ENCODE results near the gene BTG4.

GRCh38 chr11:111540114-111540936 is 28.1 kb upstream of the BTG4 start, which contains the start of gene LAYN:
- peak; percentile 87 for TF ChIP-seq MAX (IDR thresholded peaks at IDR 0.05)
- TF ChIP-seq, protein P1, sequence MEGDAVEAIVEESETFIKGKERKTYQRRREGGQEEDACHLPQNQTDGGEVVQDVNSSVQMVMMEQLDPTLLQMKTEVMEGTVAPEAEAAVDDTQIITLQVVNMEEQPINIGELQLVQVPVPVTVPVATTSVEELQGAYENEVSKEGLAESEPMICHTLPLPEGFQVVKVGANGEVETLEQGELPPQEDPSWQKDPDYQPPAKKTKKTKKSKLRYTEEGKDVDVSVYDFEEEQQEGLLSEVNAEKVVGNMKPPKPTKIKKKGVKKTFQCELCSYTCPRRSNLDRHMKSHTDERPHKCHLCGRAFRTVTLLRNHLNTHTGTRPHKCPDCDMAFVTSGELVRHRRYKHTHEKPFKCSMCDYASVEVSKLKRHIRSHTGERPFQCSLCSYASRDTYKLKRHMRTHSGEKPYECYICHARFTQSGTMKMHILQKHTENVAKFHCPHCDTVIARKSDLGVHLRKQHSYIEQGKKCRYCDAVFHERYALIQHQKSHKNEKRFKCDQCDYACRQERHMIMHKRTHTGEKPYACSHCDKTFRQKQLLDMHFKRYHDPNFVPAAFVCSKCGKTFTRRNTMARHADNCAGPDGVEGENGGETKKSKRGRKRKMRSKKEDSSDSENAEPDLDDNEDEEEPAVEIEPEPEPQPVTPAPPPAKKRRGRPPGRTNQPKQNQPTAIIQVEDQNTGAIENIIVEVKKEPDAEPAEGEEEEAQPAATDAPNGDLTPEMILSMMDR (IDR thresholded peaks at IDR 0.05; ENCODE audit: control extremely low read depth in 1 of 3, insufficient read depth in 1 of 3, low read depth in 1 of 3, low read length in 3 of 3) = no peak
- no peak for TF ChIP-seq TEAD4 (IDR thresholded peaks at IDR 0.05; ENCODE audit: low read depth, low read length)
- TF ChIP-seq TAF1 (IDR thresholded peaks at IDR 0.05; ENCODE audit: low read depth, low read length) = peak; percentile 49; the same call in 1 of the 2 replicates
- no peak for TF ChIP-seq CHD1 (IDR thresholded peaks at IDR 0.05; ENCODE audit: low read depth, low read length)
- TF ChIP-seq, protein P2, sequence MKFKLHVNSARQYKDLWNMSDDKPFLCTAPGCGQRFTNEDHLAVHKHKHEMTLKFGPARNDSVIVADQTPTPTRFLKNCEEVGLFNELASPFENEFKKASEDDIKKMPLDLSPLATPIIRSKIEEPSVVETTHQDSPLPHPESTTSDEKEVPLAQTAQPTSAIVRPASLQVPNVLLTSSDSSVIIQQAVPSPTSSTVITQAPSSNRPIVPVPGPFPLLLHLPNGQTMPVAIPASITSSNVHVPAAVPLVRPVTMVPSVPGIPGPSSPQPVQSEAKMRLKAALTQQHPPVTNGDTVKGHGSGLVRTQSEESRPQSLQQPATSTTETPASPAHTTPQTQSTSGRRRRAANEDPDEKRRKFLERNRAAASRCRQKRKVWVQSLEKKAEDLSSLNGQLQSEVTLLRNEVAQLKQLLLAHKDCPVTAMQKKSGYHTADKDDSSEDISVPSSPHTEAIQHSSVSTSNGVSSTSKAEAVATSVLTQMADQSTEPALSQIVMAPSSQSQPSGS (IDR thresholded peaks at IDR 0.05; ENCODE audit: low read length) = no peak
- no peak for TF ChIP-seq RAD21 (IDR thresholded peaks at IDR 0.05 in 1 of 2, conservative IDR thresholded peaks at IDR 0.05 in 1 of 2; ENCODE audit: low read depth in 2 of 2, low read length in 2 of 2)
- no peak for TF ChIP-seq GABPA (IDR thresholded peaks at IDR 0.05; ENCODE audit: borderline replicate concordance, insufficient read depth, low read length)
- no peak for TF ChIP-seq EGR1 (IDR thresholded peaks at IDR 0.05; ENCODE audit: borderline replicate concordance, low read depth, low read length)
- TF ChIP-seq, protein P3, sequence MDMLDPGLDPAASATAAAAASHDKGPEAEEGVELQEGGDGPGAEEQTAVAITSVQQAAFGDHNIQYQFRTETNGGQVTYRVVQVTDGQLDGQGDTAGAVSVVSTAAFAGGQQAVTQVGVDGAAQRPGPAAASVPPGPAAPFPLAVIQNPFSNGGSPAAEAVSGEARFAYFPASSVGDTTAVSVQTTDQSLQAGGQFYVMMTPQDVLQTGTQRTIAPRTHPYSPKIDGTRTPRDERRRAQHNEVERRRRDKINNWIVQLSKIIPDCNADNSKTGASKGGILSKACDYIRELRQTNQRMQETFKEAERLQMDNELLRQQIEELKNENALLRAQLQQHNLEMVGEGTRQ (IDR thresholded peaks at IDR 0.05; ENCODE audit: low read length) = no peak
- TF ChIP-seq, protein P4, sequence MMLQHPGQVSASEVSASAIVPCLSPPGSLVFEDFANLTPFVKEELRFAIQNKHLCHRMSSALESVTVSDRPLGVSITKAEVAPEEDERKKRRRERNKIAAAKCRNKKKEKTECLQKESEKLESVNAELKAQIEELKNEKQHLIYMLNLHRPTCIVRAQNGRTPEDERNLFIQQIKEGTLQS (IDR thresholded peaks at IDR 0.05; ENCODE audit: insufficient read depth, low read depth, low read length) = no peak
- no peak for TF ChIP-seq POLR2AphosphoS5 (IDR thresholded peaks at IDR 0.05; ENCODE audit: low read depth, low read length)

Data from H1 (cell line).